Effector memory CD4-positive, alpha-beta T cell (primary cell): ENCODE measurements around the gene ATG2B.

Source experiments
- DNase-seq, 3 donors: peaks; one replicate each; pipeline ENCODE4 v3.0.0-alpha.2; 2020
- H3K27ac ChIP-seq: 2 replicates; pipeline ENCODE4 v1.7.0; 2013; ENCODE audit warnings: mild to moderate bottlenecking, low read length, moderate library complexity; ENCODE audit not compliant: insufficient read depth, poor library complexity, severe bottlenecking
- H3K27me3 ChIP-seq: replicated peaks from 2 replicates; pipeline ENCODE4 v1.7.0; 2013; ENCODE audit warnings: mild to moderate bottlenecking, low read length; ENCODE audit not compliant: insufficient read depth, control insufficient read depth, poor library complexity, severe bottlenecking
- H3K36me3 ChIP-seq: 2 replicates; pipeline ENCODE4 v1.7.0; 2013; ENCODE audit warnings: mild to moderate bottlenecking, low read length, moderate library complexity; ENCODE audit not compliant: control insufficient read depth, insufficient read depth
- H3K4me1 ChIP-seq: 2 replicates; pipeline ENCODE4 v1.7.0; 2013; ENCODE audit warnings: low read length, mild to moderate bottlenecking; ENCODE audit not compliant: control insufficient read depth, insufficient read depth, poor library complexity, severe bottlenecking
- H3K4me3 ChIP-seq: 2 replicates; pipeline ENCODE4 v1.7.0; 2013; ENCODE audit warnings: low read length, low read depth, mild to moderate bottlenecking; ENCODE audit not compliant: insufficient read depth, poor library complexity, severe bottlenecking
- H3K9me3 ChIP-seq: 2 replicates; pipeline ENCODE4 v1.7.0; 2013; ENCODE audit warnings: mild to moderate bottlenecking, low read length, moderate library complexity; ENCODE audit not compliant: control insufficient read depth

ATG2B gene

DNA sequence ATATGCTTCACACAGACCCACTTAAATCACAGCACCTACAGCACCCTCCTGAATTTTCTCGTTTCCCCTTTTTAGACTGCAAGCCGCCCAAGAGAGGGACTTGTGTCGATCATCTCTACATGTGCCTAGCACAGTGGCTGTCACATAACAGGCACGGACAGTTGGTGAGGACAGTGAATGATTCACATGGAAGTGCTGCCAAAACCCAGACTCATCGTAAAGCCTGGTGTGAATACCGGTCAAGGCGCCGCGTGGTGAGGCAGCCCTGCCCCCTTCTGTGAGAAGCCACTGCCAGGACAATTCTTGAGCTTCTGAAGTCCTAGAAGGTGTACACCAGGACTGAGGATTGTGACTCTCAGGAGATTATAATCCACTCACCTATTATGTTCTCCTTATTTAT lies 44.3 kb downstream of the ATG2B start:
- Histone ChIP-seq H3K36me3 (peaks cover 46% of the 10 kb centered on the region), H3K9me3 (no peaks in the 10 kb centered on the region), H3K27ac (no peak overlapping the region), H3K4me3 (no peak overlapping the region), H3K27me3 (no peaks in the 10 kb centered on the region), H3K4me1 (no peaks in the 10 kb centered on the region)
- no peak for DNase-seq

DNA sequence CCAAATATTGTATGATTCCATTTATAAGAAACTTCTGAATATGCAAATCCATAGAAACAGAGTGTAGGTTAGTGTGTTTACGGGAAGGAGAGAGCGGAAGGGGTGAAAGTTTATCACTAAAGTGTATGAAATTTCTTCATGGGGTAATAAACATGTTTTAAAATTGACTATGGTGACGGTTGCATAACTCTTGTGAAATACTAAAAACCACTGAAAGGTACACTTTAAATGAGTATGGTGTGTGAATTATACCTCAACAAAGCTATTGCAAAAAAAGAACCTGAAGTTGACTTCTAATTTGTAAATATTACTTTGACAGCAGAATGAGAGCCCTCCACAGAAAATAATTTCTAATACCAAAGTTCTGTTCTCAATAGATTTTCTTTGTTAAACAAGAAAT lies 47.1 kb downstream of the ATG2B start:
- no peak for DNase-seq
- Histone ChIP-seq H3K27me3 (no peaks in the 10 kb centered on the region), H3K4me3 (no peak overlapping the region), H3K36me3 (peaks cover 51% of the 10 kb centered on the region), H3K9me3 (no peaks in the 10 kb centered on the region), H3K27ac (no peak overlapping the region), H3K4me1 (no peaks in the 10 kb centered on the region)

DNA sequence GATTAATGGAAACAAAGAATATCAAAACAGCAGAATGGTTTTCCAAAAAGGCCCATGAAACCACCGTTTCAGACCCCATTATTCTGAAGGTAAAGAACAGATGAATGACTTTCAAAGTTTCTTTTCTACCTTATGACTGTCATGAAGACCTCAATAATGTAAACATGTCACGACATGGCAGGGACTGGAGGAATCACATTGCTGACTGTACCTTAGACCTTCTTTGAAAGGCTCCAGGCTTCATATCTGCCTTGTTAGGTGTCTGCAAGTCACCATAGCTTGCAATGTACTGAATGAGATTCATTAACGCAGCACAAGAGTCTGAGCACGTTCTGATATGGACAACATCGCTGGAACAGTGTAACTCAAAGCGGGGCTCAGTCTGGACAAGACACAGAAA lies 52.2 kb downstream of the ATG2B start:
- no peak overlapping the region for H3K4me3 ChIP-seq
- H3K36me3 ChIP-seq: peaks cover 58% of the 10 kb centered on the region
- no peaks in the 10 kb centered on the region for H3K9me3 ChIP-seq
- no peak overlapping the region for H3K27ac ChIP-seq
- no peaks in the 10 kb centered on the region for H3K4me1 ChIP-seq
- H3K27me3 ChIP-seq: no peaks in the 10 kb centered on the region
- DNase-seq: no peak

DNA sequence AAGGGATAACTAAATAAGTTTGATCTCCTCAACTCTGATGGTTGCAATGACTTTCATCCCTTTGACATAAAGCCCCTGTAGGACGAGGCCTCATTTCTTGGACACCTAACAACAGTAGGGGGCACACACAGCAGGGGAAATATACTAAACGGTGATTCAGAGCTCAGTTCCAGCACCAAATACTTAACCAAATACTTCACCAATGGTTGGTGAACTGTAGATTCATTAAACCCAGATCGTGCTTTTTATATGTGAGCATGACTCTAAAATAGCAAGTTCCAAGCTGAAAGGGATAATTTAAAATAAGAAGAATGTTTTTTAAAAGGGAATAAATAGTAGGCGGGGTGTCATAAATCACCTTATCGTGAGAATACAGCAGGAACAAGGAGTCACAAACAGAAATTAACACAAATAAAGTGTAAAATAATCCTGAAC lies 53.2 kb downstream of the ATG2B start:
- H3K27me3 ChIP-seq: no peaks in the 10 kb centered on the region
- H3K36me3 ChIP-seq: peaks cover 53% of the 10 kb centered on the region
- no peak overlapping the region for H3K4me3 ChIP-seq
- DNase-seq: no peak
- H3K4me1 ChIP-seq: no peaks in the 10 kb centered on the region
- no peaks in the 10 kb centered on the region for H3K9me3 ChIP-seq
- no peak overlapping the region for H3K27ac ChIP-seq

DNA sequence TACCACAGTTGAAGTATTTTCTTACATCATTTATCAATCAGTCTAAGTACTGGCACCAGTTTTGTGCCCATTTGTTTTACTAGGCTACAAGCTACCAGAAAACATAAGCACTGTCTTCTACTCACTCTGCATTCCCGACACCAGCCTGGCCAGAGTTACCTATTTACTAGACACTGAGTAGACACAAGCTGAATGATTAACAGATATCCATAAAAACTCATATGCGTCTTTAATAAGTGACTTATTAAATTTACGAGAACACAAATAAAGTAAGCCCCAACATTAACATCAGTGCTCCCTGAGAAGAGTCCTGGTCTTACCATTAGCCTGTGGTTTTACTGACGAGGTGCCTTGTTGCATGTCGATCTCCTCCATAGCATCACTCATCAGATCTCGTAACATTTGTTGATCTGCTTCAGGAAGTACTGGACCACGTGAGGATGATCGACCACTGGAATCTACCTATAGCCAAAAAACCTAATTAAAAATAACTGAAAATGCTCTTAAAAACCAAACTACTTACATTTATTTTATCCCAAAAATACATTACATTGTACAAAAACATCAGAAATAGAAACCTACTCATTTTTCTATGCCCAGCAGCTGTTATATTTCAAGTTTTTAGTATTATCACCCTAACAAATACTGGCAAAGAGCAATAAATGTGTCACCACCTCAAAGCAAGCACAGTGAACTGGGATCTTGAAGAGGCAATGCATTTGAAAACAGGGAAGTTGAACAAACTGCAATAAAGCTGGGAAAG lies 53.8 kb downstream of the ATG2B start:
- H3K27ac ChIP-seq: no peak overlapping the region
- peaks cover 48% of the 10 kb centered on the region for H3K36me3 ChIP-seq
- no peak for DNase-seq
- no peaks in the 10 kb centered on the region for H3K27me3 ChIP-seq
- no peaks in the 10 kb centered on the region for H3K9me3 ChIP-seq
- H3K4me1 ChIP-seq: no peaks in the 10 kb centered on the region
- H3K4me3 ChIP-seq: no peak overlapping the region

DNA sequence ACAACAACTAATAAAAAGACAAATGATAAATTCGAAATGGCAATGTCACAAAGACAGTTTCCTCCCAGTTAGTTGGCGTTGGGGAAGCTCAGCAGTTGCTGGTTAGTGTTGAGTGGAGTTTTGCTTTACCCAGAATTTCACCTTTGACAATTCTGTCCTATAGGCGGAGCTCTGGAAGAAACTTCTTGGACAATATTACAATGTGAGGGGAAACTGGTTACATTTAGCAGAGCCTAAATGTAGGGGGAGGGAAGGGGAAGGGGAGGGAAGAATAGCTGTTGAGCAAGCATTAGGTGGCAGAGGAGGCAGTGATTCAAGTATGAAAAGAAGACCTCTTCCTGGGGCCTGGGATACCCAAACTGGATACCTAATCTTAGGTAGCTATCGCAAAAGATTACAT lies 55.7 kb downstream of the ATG2B start:
- H3K27me3 ChIP-seq: no peaks in the 10 kb centered on the region
- no peak for DNase-seq
- H3K36me3 ChIP-seq: peaks cover 39% of the 10 kb centered on the region
- H3K27ac ChIP-seq: no peak overlapping the region
- no peak overlapping the region for H3K4me3 ChIP-seq
- H3K4me1 ChIP-seq: no peaks in the 10 kb centered on the region
- no peaks in the 10 kb centered on the region for H3K9me3 ChIP-seq

DNA sequence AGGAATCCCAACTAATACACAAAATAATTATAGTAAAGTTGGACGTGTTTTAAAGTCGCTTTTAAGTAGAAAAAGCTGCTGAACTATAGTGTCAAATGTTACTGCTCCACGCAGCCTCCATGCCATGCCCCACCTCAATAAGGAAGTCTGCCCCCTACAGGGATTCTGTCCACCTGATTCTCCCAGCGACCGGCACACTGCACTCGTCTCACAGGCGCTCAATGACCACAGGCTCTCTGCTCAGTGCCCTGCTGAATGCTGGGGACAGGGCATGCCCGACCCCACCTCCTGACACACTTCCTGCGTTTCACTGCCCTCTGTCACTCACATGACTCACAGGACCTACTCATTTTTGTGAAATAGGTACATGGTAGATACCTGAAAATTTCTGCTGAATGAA lies 58.2 kb downstream of the ATG2B start:
- Histone ChIP-seq H3K4me3 (no peak overlapping the region), H3K27ac (no peak overlapping the region), H3K27me3 (no peaks in the 10 kb centered on the region), H3K9me3 (no peaks in the 10 kb centered on the region), H3K36me3 (peaks cover 42% of the 10 kb centered on the region), H3K4me1 (no peaks in the 10 kb centered on the region)
- DNase-seq: no peak

DNA sequence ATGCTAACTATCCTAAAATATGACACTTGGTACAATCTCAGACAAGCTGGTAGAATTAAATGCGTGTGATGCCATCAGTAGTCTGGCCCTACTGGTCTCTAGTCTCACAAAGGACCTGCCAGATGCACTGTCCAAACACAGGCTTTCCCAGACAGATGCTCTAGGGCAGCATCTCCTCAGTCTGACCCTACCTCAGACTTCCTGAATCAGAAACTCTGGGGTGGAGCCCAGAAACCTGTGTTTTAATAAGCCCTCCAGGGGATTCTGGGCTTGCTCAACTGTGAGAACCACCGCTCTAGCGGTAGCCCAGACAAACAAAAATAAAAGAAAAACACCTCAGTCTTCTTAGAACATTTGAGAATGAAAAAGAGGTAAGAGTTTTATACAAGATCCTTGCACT lies 59.2 kb downstream of the ATG2B start:
- DNase-seq: no peak
- H3K9me3 ChIP-seq: no peaks in the 10 kb centered on the region
- no peaks in the 10 kb centered on the region for H3K27me3 ChIP-seq
- no peak overlapping the region for H3K27ac ChIP-seq
- H3K4me3 ChIP-seq: no peak overlapping the region
- H3K4me1 ChIP-seq: no peaks in the 10 kb centered on the region
- H3K36me3 ChIP-seq: peaks cover 34% of the 10 kb centered on the region

DNA sequence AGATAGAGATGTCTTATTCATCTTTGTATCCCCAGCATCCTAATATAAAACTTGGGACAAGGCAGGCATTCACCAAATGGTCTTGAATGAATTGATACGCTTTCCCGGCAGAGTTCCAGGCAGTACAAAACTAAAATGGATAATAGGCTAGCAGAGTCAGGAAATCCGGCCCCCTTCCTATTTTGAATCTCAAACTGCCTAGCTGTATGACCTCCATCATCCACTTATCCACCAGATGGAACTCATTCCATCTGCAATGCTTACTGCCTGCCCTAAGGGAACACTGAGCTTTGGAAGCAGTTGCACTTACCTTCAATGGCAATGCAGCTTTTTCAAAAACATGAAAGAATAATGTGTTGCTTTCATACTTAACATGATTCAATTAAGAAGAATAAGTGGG lies 63.7 kb downstream of the ATG2B start:
- peaks cover 24% of the 10 kb centered on the region for H3K36me3 ChIP-seq
- no peaks in the 10 kb centered on the region for H3K9me3 ChIP-seq
- no peak overlapping the region for H3K4me3 ChIP-seq
- no peak for DNase-seq
- H3K27ac ChIP-seq: no peak overlapping the region
- no peaks in the 10 kb centered on the region for H3K4me1 ChIP-seq
- no peaks in the 10 kb centered on the region for H3K27me3 ChIP-seq

DNA sequence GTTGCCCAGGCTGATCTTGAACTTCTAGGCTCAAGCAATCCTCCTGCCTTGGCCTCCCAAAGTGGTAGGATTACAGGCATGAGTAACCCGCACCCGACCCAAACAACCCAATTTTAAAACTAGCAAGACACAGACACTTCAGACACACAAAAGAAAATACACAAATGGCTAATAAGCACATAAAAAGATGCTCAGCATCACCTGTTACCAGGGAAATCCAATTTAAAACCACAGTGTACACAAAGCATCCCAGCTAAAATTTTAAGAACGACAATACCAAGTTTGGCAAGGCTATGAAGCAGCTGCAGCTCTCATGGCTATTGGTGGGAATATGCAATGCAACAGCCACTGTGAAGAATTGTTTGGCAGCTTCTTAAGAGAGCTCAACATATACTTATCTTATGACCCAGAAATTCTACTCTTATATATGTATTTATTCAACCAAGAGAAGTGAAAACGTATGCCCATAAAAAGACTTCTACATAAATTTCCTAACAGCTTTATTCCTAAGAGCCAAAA lies 65.1 kb downstream of the ATG2B start:
- no peak overlapping the region for H3K27ac ChIP-seq
- H3K4me1 ChIP-seq: no peaks in the 10 kb centered on the region
- H3K4me3 ChIP-seq: no peak overlapping the region

More for the DNA sequence above, 65.1 kb downstream of the ATG2B start:
- Histone ChIP-seq H3K9me3 (no peaks in the 10 kb centered on the region), H3K27me3 (no peaks in the 10 kb centered on the region), H3K36me3 (peaks cover 24% of the 10 kb centered on the region)
- no peak for DNase-seq
